H1 (cell line): ENCODE data around the gene USP7. TPM values are rescaled to one million over a fixed set of nuclear protein-coding genes. Genes with fewer than 3 reads are reported as not detected.
"Not testable (repeated sequence)": the region's sequence is repeated elsewhere in the genome, so short reads cannot be mapped to it uniquely, and the experiment has no call there.

Experiments used
- CTCF ChIA-PET: fragments of 300-600 bp; sonication (Branson Sonifier 250); formaldehyde crosslinking; loops from one replicate; lab custom pipeline; 2021; ENCODE audit not compliant: partially characterized antibody; lab: Charles Lee
- POLR2A ChIA-PET: fragments of 300-600 bp; sonication (Branson Sonifier 250); formaldehyde crosslinking; loops from one replicate; lab custom pipeline; 2021; ENCODE audit warnings: inconsistent platforms; ENCODE audit not compliant: partially characterized antibody; lab: Charles Lee
- DNase-seq, 2 experiments: peaks; one replicate each; pipeline versions ENCODE4 v3.0.0 to v3.0.0-alpha.2; 2010 to 2022; ENCODE audit warnings: low spot score in 2 of 2, low read depth in 1 of 2, mixed read lengths in 1 of 2
- FAIRE-seq: peaks from 2 replicates; lab custom pipeline; 2011; peaks lifted over from hg19 to GRCh38; lab: Jason Lieb, UNC
- H2AFZ ChIP-seq: 2 replicates; pipeline ENCODE4 v1.8.1; 2012; ENCODE audit warnings: low read length, inconsistent platforms
- H2AK5ac ChIP-seq: 2 replicates; pipeline ENCODE4 v1.6.1; 2013; ENCODE audit warnings: low read depth, low read length
- H2BK120ac ChIP-seq: replicated peaks from 2 replicates; pipeline ENCODE3; 2013; ENCODE audit warnings: low read depth, low read length, inconsistent platforms
- H2BK12ac ChIP-seq: 2 replicates; pipeline ENCODE4 v1.6.1; 2013; ENCODE audit warnings: low read depth, low read length
- H2BK15ac ChIP-seq: 2 replicates; pipeline ENCODE4 v1.6.1; 2013; ENCODE audit warnings: low read length
- H2BK20ac ChIP-seq: 2 replicates; pipeline ENCODE4 v1.6.1; 2013; ENCODE audit warnings: low read length
- H2BK5ac ChIP-seq: 2 replicates; pipeline ENCODE4 v1.6.1; 2013; ENCODE audit warnings: low read depth, low read length
- H3K14ac ChIP-seq: 2 replicates; pipeline ENCODE4 v1.6.1; 2013; ENCODE audit warnings: inconsistent platforms; ENCODE audit not compliant: insufficient read length
- H3K18ac ChIP-seq: 2 replicates; pipeline ENCODE4 v1.6.1; 2013; ENCODE audit warnings: low read length; ENCODE audit errors: extremely low read depth
- H3K23ac ChIP-seq: 2 replicates; pipeline ENCODE4 v1.6.1; 2013; ENCODE audit warnings: inconsistent platforms; ENCODE audit not compliant: insufficient read length
- H3K23me2 ChIP-seq: 2 replicates; pipeline ENCODE4 v1.6.1; 2013; ENCODE audit warnings: low read depth, low read length
- H3K27ac ChIP-seq: 2 replicates; pipeline ENCODE4 v1.6.1; 2011; ENCODE audit warnings: low read depth, low read length, inconsistent platforms
- H3K27me3 ChIP-seq, 4 experiments: replicated peaks in 1 of 4; 1 replicate in 1 of 4; 2 replicates in 3 of 4; pipeline versions ENCODE4 v1.6.1 to v1.8.1; 2011 to 2013; ENCODE audit warnings: low read length in 3 of 4, mild to moderate bottlenecking in 3 of 4, inconsistent platforms in 2 of 4, mixed read lengths in 2 of 4, moderate library complexity in 1 of 4; ENCODE audit not compliant: control insufficient read depth in 3 of 4, insufficient read depth in 3 of 4; ENCODE audit errors: extremely low read depth in 1 of 4
- H3K36me3 ChIP-seq, 4 experiments: 2 replicates each; pipeline versions ENCODE4 v1.6.1 to v1.8.1; 2011 to 2013; ENCODE audit warnings: mild to moderate bottlenecking in 4 of 4, low read length in 3 of 4, moderate library complexity in 2 of 4, control low read depth in 1 of 4, inconsistent platforms in 1 of 4; ENCODE audit not compliant: insufficient read depth in 4 of 4, control insufficient read depth in 2 of 4
- H3K4ac ChIP-seq: replicated peaks from 2 replicates; pipeline ENCODE3; 2013; ENCODE audit warnings: low read length, low read depth, mixed read lengths, inconsistent platforms; ENCODE audit not compliant: insufficient read length
- H3K4me1 ChIP-seq, 4 experiments: replicated peaks in 1 of 4; 1 replicate in 1 of 4; 2 replicates in 3 of 4; pipeline versions ENCODE4 v1.6.1 to v1.8.1; 2011 to 2013; ENCODE audit warnings: low read length in 3 of 4, inconsistent platforms in 2 of 4, mixed read lengths in 1 of 4; ENCODE audit not compliant: insufficient read depth in 4 of 4, control insufficient read depth in 3 of 4
- H3K4me2 ChIP-seq, 2 experiments: 2 replicates each; pipeline versions ENCODE4 v1.6.1 to v1.8.1; 2011 to 2013; ENCODE audit warnings: low read depth in 2 of 2, low read length in 2 of 2, control low read depth in 1 of 2, inconsistent platforms in 1 of 2, mild to moderate bottlenecking in 1 of 2; ENCODE audit not compliant: insufficient read depth in 1 of 2
- H3K4me3 ChIP-seq, 4 experiments: fragments of 200-600, 300-600 bp in 1 of 4; sonication (generic), shearing (Covaris generic), sonication (Bioruptor Twin) in 1 of 4; 2 replicates each; pipeline versions ENCODE4 v1.5.1 to v1.8.1; 2011 to 2016; ENCODE audit warnings: low read length in 4 of 4, low read depth in 3 of 4, control low read depth in 2 of 4, inconsistent platforms in 2 of 4, mild to moderate bottlenecking in 2 of 4, mixed read lengths in 1 of 4, moderate library complexity in 1 of 4; ENCODE audit not compliant: insufficient read depth in 2 of 4; ENCODE audit errors: extremely low read depth in 1 of 4
- H3K56ac ChIP-seq: replicated peaks from 2 replicates; pipeline ENCODE3; 2013; ENCODE audit warnings: low read depth, mild to moderate bottlenecking, mixed read lengths, low read length, inconsistent platforms; ENCODE audit not compliant: insufficient read length
- H3K79me1 ChIP-seq: 2 replicates; pipeline ENCODE4 v1.6.1; 2013; ENCODE audit warnings: low read depth, low read length, control low read depth
- H3K79me2 ChIP-seq, 2 experiments: 2 replicates each; pipeline versions ENCODE4 v1.6.1 to v1.8.1; 2012 to 2013; ENCODE audit warnings: low read length in 2 of 2, mild to moderate bottlenecking in 2 of 2, inconsistent platforms in 1 of 2; ENCODE audit not compliant: insufficient read depth in 2 of 2, control insufficient read depth in 1 of 2
- H3K9ac ChIP-seq, 4 experiments: replicated peaks in 1 of 4; 1 replicate in 1 of 4; 2 replicates in 3 of 4; pipeline versions ENCODE4 v1.6.1 to v1.8.1; 2011 to 2013; ENCODE audit warnings: low read depth in 3 of 4, low read length in 3 of 4, control low read depth in 2 of 4, mild to moderate bottlenecking in 2 of 4, moderate library complexity in 2 of 4, inconsistent platforms in 1 of 4; ENCODE audit errors: extremely low read depth in 1 of 4
- H3K9me3 ChIP-seq, 2 experiments: 2 replicates each; pipeline versions ENCODE4 v1.6.1 to v1.8.1; 2012 to 2013; ENCODE audit warnings: mild to moderate bottlenecking in 2 of 2, moderate library complexity in 2 of 2, control low read depth in 1 of 2, inconsistent platforms in 1 of 2, low read depth in 1 of 2, low read length in 1 of 2, mixed read lengths in 1 of 2; ENCODE audit not compliant: insufficient read depth in 2 of 2
- H4K20me1 ChIP-seq, 2 experiments: replicated peaks in 1 of 2; 2 replicates each; pipeline versions ENCODE3 to v1.8.1; 2011 to 2013; ENCODE audit warnings: inconsistent platforms in 2 of 2, low read length in 2 of 2, mild to moderate bottlenecking in 1 of 2; ENCODE audit not compliant: insufficient read depth in 2 of 2, control insufficient read depth in 1 of 2
- H4K5ac ChIP-seq: 2 replicates; pipeline ENCODE4 v1.6.1; 2013; ENCODE audit warnings: low read length, low read depth, mixed read lengths, inconsistent platforms; ENCODE audit not compliant: insufficient read length
- H4K8ac ChIP-seq: 2 replicates; pipeline ENCODE4 v1.8.0; 2013; ENCODE audit warnings: mild to moderate bottlenecking, moderate library complexity, low read length, inconsistent platforms; ENCODE audit not compliant: insufficient read depth; ENCODE audit errors: extremely low read depth
- H4K91ac ChIP-seq: replicated peaks from 2 replicates; pipeline ENCODE3; 2013; ENCODE audit warnings: low read length, mixed read lengths, inconsistent platforms; ENCODE audit not compliant: insufficient read length
- USF2 ChIP-seq: IDR thresholded peaks from 2 replicates; pipeline ENCODE4 v1.6.1; 2011; ENCODE audit warnings: low read length, improper control_type of control experiment
- WGBS, 2 experiments: shearing (Covaris generic) in 1 of 2; methylation state at CpG; one replicate each; pipeline versions ENCODE4 v1.1.6 to v1.1.7; 2013 to 2015; ENCODE audit warnings: low lambda C conversion rate in 2 of 2, mixed read lengths in 2 of 2, inconsistent platforms in 1 of 2, low coverage in 1 of 2, missing lambda C conversion rate in 1 of 2; ENCODE audit not compliant: insufficient replicate concordance in 2 of 2, insufficient coverage in 1 of 2, insufficient read length in 1 of 2; ENCODE audit errors: extremely low coverage in 1 of 2, missing lambda C conversion rate in 1 of 2; 5-methylcytosine and 5-hydroxymethylcytosine counted together
- polyA plus RNA-seq, 7 experiments: library from polyadenylated mRNA; depleted of rRNA in 3 of 7; stranded (reverse) in 5 of 7; unstranded in 2 of 7; fragments of >200 nt in 5 of 7; fragments of 200-250 nt in 2 of 7; gene quantifications; 1 replicate in 5 of 7; 2 replicates in 1 of 7; 4 replicates in 1 of 7; pipeline versions ENCODE4 v1.2.1 to v1.2.3, GENCODE V29; 2011 to 2013; ENCODE audit warnings: missing spikeins in 2 of 7, mixed read lengths in 2 of 7
- total RNA-seq: library from RNA; stranded (reverse); fragmentation: NEBNext Ultra II Directional; extraction: Animal tissue kit (Norgen Biotek cat#: 25700); gene quantifications from 2 replicates; pipeline ENCODE4 v1.2.1, GENCODE V29; 2021

The USP7 gene
- total and polyA plus RNA-seq, 2 of the 8 experiments (the other 6 are each of a cell fraction or from before 2014, with no cell fraction given), result 21.3 to 211 TPM

- H4K8ac ChIP-seq, H3K56ac ChIP-seq: not testable (repeated sequence)
- TF ChIP-seq USF2, result peak; percentile 35; the same call in 1 of the 2 replicates
- TF ChIP-seq, all 59 proteins: peak for 1; not testable (repeated sequence) for 58
- H3K9ac ChIP-seq, H3K27ac ChIP-seq, H3K36me3 ChIP-seq, H4K20me1 ChIP-seq, H3K79me1 ChIP-seq, FAIRE-seq, H3K79me2 ChIP-seq, H4K91ac ChIP-seq, H2BK120ac ChIP-seq, H4K5ac ChIP-seq, POLR2A ChIA-PET, H3K27me3 ChIP-seq, H2BK5ac ChIP-seq, DNase-seq, H2AFZ ChIP-seq, H3K9me3 ChIP-seq, H3K23me2 ChIP-seq, H2AK5ac ChIP-seq, H3K18ac ChIP-seq, H3K4ac ChIP-seq, H3K14ac ChIP-seq, H3K23ac ChIP-seq, H3K4me3 ChIP-seq, H3K4me2 ChIP-seq: not testable (repeated sequence)
- H2BK12ac ChIP-seq, result peak overlapping the region; percentile 5; the same call in 1 of the 2 replicates
- 0 out of 2 replicates have a peak overlapping the region, but pooled peaks have one; percentile 19 for H2BK15ac ChIP-seq
- H3K4me1 ChIP-seq, result peaks cover 8 to 18% (median 11%) of the 10 kb centered on the region in 4 experiments
- H2BK20ac ChIP-seq, result 0 out of 2 replicates have a peak overlapping the region, but pooled peaks have one; percentile 34
- CTCF ChIA-PET, result interaction anchor here (1.0 to 3.1 kb wide), 2 partner anchors 33 to 40 kb away, joined by 5 to 14 read pairs; no protein-coding TSS in a partner anchor
- 91% methylated on average over 10 of the region's 10 CpGs; no CpG with 5 or more reads in 1 of the 2 experiments for WGBS, 2 experiments
Observed at GRCh38 chr16:8969202-8969897, 5.6 kb upstream of the USP7 start.
